ENCODE data around the gene FLRT1.

FLRT1 gene

GRCh38 chr11:64007160-64007628 is 28.5 kb upstream of the FLRT1 start:
- TF ChIP-seq CTCF (IDR thresholded peaks at IDR 0.05; ENCODE audit: insufficient read depth, low read depth, low read length, missing control alignments), result no peak
- DNase-seq (ENCODE audit: low read depth), result no peak
- H3K4me3 ChIP-seq (ENCODE audit: low read depth, low read length), result no peak overlapping the region

- no peak overlapping the region for H3K4me3 ChIP-seq (ENCODE audit: low read depth, low read length)
- no peak for TF ChIP-seq CTCF (IDR thresholded peaks at IDR 0.05; ENCODE audit: insufficient read depth, low read depth, low read length, missing control alignments)
- DNase-seq (ENCODE audit: low read depth), result no peak
Measured at GRCh38 chr11:64007629-64008282, 28.0 kb upstream of the FLRT1 start.

- H3K4me3 ChIP-seq (ENCODE audit: low read depth, low read length), result no peak overlapping the region
- no peak for TF ChIP-seq CTCF (IDR thresholded peaks at IDR 0.05; ENCODE audit: insufficient read depth, low read depth, low read length, missing control alignments)
- no peak for DNase-seq (ENCODE audit: low read depth)
Measured at GRCh38 chr11:64008283-64008913, 27.3 kb upstream of the FLRT1 start.

GRCh38 chr11:64008914-64009633 is 26.7 kb upstream of the FLRT1 start:
- TF ChIP-seq CTCF (IDR thresholded peaks at IDR 0.05; ENCODE audit: insufficient read depth, low read depth, low read length, missing control alignments), result no peak
- no peak overlapping the region for H3K4me3 ChIP-seq (ENCODE audit: low read depth, low read length)
- no peak for DNase-seq (ENCODE audit: low read depth)

GRCh38 chr11:64009710-64010109 is 26.0 kb upstream of the FLRT1 start:
- DNase-seq (ENCODE audit: low read depth), result no peak
- TF ChIP-seq CTCF (IDR thresholded peaks at IDR 0.05; ENCODE audit: insufficient read depth, low read depth, low read length, missing control alignments), result no peak
- no peak overlapping the region for H3K4me3 ChIP-seq (ENCODE audit: low read depth, low read length)

- H3K4me3 ChIP-seq (ENCODE audit: low read depth, low read length), result no peak overlapping the region
- DNase-seq (ENCODE audit: low read depth), result no peak
- no peak for TF ChIP-seq CTCF (IDR thresholded peaks at IDR 0.05; ENCODE audit: insufficient read depth, low read depth, low read length, missing control alignments)
Measured at GRCh38 chr11:64010783-64011182, 24.9 kb upstream of the FLRT1 start.

Data from GM12865 (cell line).